PFSK-1 (cell line): ENCODE results near the gene IGSF21.

Source experiments
- FOXP2 ChIP-seq: optimal IDR thresholded peaks from 2 replicates; pipeline ENCODE3; 2011; ENCODE audit warnings: borderline replicate concordance, control low read depth, inconsistent platforms; ENCODE audit not compliant: insufficient read depth; ENCODE audit errors: extremely low read length, extremely low read depth
- POLR2AphosphoS5 ChIP-seq: IDR thresholded peaks from 2 replicates; pipeline ENCODE4 v1.6.1; 2012; ENCODE audit warnings: low read depth, mild to moderate bottlenecking, control low read depth, low read length, moderate library complexity
- REST ChIP-seq, 2 experiments: IDR thresholded peaks; 2 replicates each; pipeline versions ENCODE4 v1.6.1 to v1.8.0; 2011 to 2012; ENCODE audit warnings: low read depth in 2 of 2, low read length in 2 of 2, control low read depth in 1 of 2, inconsistent platforms in 1 of 2, mild to moderate bottlenecking in 1 of 2, moderate library complexity in 1 of 2; ENCODE audit not compliant: insufficient read depth in 1 of 2
- SIN3A ChIP-seq: IDR thresholded peaks from 2 replicates; pipeline ENCODE4 v1.6.1; 2012; ENCODE audit warnings: mild to moderate bottlenecking, low read length, moderate library complexity, borderline replicate concordance; ENCODE audit not compliant: insufficient read depth
- TAF1 ChIP-seq: IDR thresholded peaks from 2 replicates; pipeline ENCODE4 v1.6.1; 2012; ENCODE audit warnings: low read length, control low read depth, borderline replicate concordance; ENCODE audit not compliant: insufficient read depth

Gene IGSF21

DNA sequence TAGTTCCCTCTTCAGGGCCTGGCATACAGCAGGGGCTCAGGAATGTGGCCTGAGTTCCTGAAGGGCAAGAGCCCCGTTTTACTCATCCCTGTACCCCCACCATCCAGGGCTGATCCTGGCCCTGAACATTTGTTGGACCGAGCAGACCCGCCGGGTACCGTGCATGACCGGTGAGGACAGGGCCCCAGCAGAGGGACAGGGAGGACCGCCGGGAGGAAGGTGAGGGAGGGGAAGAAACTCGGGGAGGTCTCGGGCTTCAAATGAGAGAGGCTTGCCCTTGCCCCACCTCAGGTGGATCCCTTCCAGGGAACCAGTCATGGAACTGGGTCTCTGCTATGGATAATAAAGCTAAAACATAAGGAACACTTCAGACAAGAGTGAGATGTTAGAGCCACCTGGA lies 205.4 kb downstream of the IGSF21 start:
- TF ChIP-seq REST (IDR thresholded peaks at IDR 0.05; ENCODE audit: insufficient read depth in 1 of 2, low read depth in 2 of 2, low read length in 2 of 2) (no peak), SIN3A (no peak), TAF1 (no peak), FOXP2 (no peak), POLR2AphosphoS5 (no peak)

GRCh38 chr1:18313523-18313922 lies 205.9 kb downstream of the IGSF21 start:
- TF ChIP-seq POLR2AphosphoS5 (no peak), FOXP2 (no peak), REST (IDR thresholded peaks at IDR 0.05; ENCODE audit: insufficient read depth in 1 of 2, low read depth in 2 of 2, low read length in 2 of 2) (no peak), SIN3A (no peak), TAF1 (no peak)

DNA sequence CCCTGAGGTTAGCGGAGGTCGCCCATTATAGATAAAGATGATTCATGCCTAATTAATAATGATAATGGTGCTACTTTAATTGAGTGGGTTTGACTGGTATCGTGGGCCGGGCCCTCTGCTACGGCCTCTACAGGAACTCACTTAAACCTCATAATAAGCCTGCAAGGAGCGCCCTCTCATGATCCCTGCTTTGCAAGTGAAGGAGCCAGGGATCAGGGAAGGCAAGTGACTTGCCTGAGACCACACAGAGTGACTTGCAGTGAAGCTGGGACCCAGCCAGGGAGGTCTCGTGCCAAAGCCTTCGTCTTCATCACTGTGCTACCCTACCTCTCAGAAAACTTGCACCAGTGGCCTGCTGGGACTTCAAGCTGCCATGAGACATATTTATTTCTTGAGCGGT lies 206.8 kb downstream of the IGSF21 start:
- TF ChIP-seq POLR2AphosphoS5, result no peak
- TF ChIP-seq TAF1, result no peak
- no peak for TF ChIP-seq REST (IDR thresholded peaks at IDR 0.05; ENCODE audit: insufficient read depth in 1 of 2, low read depth in 2 of 2, low read length in 2 of 2)
- TF ChIP-seq SIN3A, result no peak
- TF ChIP-seq FOXP2, result no peak

GRCh38 chr1:18315449-18315848 lies 207.9 kb downstream of the IGSF21 start:
- TF ChIP-seq TAF1, result no peak
- no peak for TF ChIP-seq FOXP2
- TF ChIP-seq POLR2AphosphoS5, result no peak
- TF ChIP-seq REST (IDR thresholded peaks at IDR 0.05; ENCODE audit: insufficient read depth in 1 of 2, low read depth in 2 of 2, low read length in 2 of 2), result no peak
- TF ChIP-seq SIN3A, result no peak

GRCh38 chr1:18316764-18317163 lies 209.2 kb downstream of the IGSF21 start:
- TF ChIP-seq REST (IDR thresholded peaks at IDR 0.05; ENCODE audit: insufficient read depth in 1 of 2, low read depth in 2 of 2, low read length in 2 of 2) (no peak), SIN3A (no peak), POLR2AphosphoS5 (no peak), TAF1 (no peak), FOXP2 (no peak)
